Suppressor macrophage (primary cell): ENCODE data around the gene OTC.

Source experiments
- DNase-seq, 4 experiments: peaks; one replicate each; pipeline ENCODE4 v3.0.0-alpha.2; 2020 to 2022
- total RNA-seq, 17 experiments: gene quantifications; one replicate each; lab custom pipeline; 2026; ENCODE audit warnings: mixed read lengths in 6 of 17, inconsistent platforms in 3 of 17; lab: John Stamatoyannopoulos, UW

OTC gene
- 0 to 0.22 (median 0) reads per million in 17 experiments for total RNA-seq

DNA sequence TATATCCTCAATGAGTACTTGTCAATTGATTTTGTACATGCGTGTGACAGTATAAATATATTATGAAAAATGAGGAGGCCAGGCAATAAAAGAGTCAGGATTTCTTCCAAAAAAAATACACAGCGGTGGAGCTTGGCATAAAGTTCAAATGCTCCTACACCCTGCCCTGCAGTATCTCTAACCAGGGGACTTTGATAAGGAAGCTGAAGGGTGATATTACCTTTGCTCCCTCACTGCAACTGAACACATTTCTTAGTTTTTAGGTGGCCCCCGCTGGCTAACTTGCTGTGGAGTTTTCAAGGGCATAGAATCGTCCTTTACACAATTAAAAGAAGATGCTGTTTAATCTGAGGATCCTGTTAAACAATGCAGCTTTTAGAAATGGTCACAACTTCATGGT is at the start of gene OTC:
Gene OTC (plus strand): TSS at position 243 of the 400 bp plus-strand sequence. CDS start 93 bp downstream, at position 336.
- DNase-seq: no peak

GRCh38 chrX:38304010-38304409 is 48.4 kb upstream of the OTC start:
- DNase-seq: no peak

DNA sequence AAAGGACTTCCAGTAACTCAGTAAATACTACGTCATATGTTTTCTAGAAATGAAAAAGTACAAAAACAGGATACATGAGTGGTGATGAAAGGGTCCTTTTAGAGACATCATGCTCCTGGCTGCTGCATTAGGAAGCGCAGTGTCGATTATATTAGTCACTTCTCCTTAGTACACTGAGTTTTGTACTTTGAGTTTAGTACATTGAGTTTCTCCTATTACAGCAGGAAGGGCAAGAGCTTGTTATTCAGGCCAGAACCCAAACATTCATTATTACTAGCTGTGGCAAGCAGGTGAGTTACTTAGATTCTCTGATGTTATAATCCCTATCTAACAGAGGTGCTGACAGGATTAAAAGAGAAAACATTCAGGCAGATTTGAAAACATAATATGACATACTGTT is 46.4 kb upstream of the OTC start:
- DNase-seq: no peak

DNA sequence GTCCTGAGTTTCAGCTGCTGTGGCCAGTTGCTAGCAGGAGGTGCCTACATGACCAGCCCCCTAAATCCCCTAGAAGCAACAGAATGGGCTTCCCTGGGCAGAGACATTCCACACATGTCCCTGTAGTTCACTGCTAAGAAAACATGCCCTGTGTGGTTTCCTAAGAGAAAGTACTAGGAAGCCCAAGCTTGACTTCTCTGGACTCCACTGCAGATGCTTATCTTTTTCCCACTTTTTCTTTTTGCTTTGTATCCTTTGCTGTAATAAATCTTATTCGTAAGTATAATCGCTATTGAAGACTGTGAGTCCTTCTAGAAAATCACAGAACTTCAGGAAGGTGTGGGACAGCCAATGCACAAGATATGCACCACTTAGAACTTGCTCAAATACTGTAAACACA is 40.7 kb upstream of the OTC start:
- DNase-seq: no peak

DNA sequence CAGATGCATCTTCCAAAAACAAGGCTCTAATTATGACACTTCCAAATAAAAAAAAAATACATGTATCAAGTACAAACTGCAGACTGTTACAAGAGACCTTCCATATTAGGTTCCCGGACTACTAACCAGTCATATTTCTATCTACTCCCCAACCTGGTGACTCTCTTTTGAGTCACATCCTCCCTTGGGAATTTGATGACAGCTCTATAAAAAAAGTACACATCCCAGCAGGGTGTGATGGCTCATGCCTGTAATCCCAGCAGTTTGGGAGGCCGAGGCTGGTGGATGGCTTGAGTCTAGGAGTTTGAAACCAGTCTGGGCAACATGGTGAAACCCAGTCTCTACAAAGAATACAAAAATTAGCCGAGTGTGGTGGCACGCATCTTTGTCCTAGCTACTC is 40.0 kb upstream of the OTC start:
- DNase-seq: no peak

- DNase-seq: no peak
These were observed 39.2 kb upstream of the OTC start for GRCh38 chrX:38313190-38313589.

- DNase-seq: no peak
These were observed 37.2 kb upstream of the OTC start for GRCh38 chrX:38315186-38315585.

DNA sequence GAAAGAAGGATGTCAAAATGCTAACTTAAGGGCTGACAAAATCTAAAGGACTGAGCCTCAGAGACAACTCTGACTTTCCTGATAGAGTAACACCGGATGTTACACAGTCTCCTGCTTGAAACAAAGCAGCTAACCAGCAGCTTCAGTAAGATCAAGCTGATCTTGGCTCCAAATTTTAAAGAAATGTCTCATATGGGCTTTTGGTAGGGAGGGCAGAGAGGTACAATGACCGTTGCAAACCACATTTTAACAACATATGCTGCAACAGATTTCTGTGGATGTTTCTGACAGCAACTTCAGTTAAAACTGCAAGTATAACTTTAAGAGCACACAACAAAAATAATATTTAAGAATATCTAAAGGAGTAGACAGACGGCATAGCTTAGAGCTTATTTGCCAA is 34.2 kb upstream of the OTC start:
- DNase-seq: no peak

DNA sequence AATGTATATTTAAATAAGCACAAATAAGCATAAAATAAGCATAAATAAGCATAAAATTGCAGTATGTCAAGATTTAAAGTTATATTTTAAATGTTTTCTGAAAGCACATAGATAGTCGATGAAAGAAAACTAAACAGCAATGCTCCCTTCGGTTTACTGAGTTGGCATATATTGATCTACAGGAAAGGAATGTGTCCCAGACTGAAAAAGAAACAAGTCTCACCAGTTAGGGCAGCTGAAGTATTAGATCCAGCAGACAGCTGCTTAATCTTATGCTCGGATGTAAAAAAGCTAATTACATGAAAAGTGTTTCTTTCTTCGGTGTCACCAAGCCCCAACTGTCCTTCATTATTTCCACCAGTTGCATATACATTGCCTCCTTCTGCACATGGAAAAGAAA is 33.8 kb upstream of the OTC start:
- DNase-seq: no peak

- DNase-seq: no peak
These were observed 31.6 kb upstream of the OTC start for GRCh38 chrX:38320819-38321218.

DNA sequence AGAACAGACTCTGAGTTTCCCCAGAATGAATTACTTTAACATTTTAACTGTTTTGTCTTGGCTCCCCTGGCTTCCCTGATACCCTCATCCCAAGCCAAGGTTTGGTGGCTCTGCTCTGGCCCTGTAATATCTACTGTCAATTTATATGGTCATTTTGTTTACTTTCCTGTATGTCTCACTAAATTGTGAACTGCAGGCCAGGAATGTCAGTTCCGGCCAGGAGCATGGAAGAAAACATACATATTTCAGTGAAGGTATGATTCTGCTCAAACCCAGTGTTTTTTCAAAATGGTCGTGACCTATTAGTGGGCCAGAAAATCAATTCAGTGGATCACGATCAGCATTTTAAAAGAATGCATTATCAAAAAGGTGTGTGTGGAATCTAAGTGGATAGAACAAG is 26.3 kb upstream of the OTC start:
- no peak for DNase-seq

GRCh38 chrX:38327007-38327774 is 25.2 kb upstream of the OTC start, which contains the start of gene RPGR:
RPGR (minus strand) TSS chrX:38327509; CDS start chrX:38327367, 142 bp downstream.
- DNase-seq: peak; percentile 92 to 95 (median 95)

- no peak for DNase-seq
These were observed 24.7 kb upstream of the OTC start for GRCh38 chrX:38327775-38328081.

GRCh38 chrX:38332505-38332904 is 19.9 kb upstream of the OTC start:
- DNase-seq: no peak

DNA sequence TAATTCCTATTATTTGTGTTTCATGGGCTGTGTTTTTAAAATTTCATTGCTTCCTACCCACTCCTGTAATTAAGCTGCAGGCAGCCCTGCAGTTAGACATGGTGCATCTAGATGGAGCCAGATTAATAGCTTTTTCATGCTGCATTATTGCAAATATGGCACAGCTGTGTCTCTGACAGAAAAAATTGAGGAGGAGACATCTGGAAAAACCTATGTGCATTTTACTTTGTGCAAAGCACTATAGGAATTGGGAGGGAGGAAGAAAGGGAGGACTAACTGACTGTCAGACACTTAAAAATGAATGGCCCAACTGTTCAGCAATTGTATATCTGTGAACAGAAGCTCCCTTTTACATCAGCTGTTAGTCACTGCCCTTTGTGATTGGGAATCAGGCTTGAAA is 17.0 kb upstream of the OTC start:
- peak in 3 of 4 experiments; percentile 4 to 26 (median 10) for DNase-seq

GRCh38 chrX:38336538-38337240 is 15.7 kb upstream of the OTC start:
- peak in 2 of 4 experiments; percentile 29 to 33 for DNase-seq

DNA sequence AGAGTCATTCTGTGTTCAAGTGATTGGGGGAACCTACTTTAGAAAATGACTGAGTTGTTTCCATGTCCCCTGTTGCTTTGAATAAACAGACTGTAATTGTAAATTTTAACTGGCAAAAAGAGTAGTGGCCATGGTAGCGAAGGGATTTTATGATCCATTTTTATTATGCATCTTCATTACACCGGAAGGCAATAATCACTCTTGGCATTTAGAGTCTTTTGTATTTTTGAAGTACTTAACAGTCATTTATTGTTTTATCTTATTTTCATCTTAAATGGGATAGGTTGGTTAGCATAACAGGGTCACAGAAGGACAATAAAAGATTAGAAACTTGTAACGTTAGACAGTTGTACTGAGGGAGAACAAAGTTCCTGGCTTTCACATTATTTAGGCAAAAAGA is 11.0 kb upstream of the OTC start:
- no peak for DNase-seq

- no peak for DNase-seq
These were observed 9.3 kb upstream of the OTC start for GRCh38 chrX:38342853-38343778.

DNA sequence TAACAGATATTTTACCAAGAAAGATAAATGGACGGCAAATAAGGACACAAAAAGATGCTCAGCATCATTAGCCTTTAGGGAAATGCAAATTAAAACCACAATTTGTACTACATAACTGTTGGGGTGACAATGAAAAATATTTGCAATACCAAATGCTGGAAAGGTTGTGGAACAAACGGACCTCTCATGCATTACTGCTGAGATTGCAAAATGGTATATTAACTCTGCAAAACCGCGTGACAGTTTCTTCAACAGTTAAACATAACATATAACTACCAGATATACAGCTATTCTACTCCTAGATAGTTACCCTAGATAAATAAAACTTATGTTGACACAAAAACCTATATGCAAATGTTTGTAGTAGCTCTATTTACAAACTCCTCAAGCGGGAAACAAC is 6.3 kb upstream of the OTC start:
- no peak for DNase-seq

DNA sequence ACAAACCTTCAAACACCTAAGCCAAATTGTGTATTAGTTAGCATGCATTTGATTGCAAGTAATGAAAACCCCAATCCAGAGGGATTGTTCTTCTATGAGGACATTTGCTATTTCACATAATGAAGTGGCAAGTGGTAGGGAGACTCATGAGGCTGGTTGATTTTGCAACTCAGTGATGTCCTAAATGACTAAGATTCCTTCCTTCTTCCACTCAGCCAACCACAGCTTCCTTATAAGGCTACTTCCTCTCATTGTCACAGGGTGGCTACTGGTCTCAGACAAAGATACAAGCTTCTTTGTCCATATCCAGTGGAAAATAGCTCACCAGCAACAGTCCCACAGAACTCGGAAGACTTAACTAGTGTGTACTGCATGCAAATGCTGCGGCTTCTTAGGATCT is 5.3 kb upstream of the OTC start:
- peak; percentile 72 to 93 (median 83) for DNase-seq

- DNase-seq: no peak
These were observed 1.1 kb upstream of the OTC start for GRCh38 chrX:38351346-38351745.

DNA sequence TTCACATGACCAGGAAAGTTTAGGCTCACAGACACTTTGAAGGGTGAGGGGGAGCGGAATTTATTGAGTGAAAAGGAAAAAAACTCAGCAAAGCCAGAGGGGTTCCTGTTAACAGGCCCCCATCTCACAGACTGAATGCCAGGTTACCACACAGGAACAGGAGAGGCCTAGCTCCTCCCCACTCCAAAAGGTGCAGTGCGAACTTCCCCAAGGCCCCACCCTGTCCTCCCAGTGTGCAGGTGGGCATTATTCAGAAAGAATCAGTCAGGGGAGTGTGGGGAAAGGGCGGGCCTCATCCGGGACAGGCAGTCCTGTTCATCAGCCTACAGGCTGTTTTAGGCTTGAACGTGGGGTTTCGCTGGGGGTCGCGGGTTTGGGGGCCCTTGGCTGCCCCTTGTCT is 4.0 kb downstream of the OTC start:
- no peak for DNase-seq
